Liver (tissue), 3 donors: ENCODE measurements around the gene AFDN.

Source experiments
- ATF3 ChIP-seq: IDR thresholded peaks from 2 replicates; pipeline ENCODE4 v1.6.1; 2016; ENCODE audit warnings: antibody characterized with exemption
- FOXA1 ChIP-seq: IDR thresholded peaks from 2 replicates; pipeline ENCODE4 v1.6.1; 2016; ENCODE audit warnings: antibody characterized with exemption
- GABPA ChIP-seq, 2 donors: IDR thresholded peaks in 1 of 2; conservative IDR thresholded peaks in 1 of 2; 2 replicates each; pipeline ENCODE4 v1.6.1; 2016; ENCODE audit warnings: antibody characterized with exemption in 2 of 2, mild to moderate bottlenecking in 1 of 2, moderate library complexity in 1 of 2
- HNF4G ChIP-seq: IDR thresholded peaks from 2 replicates; pipeline ENCODE4 v1.6.1; 2016; ENCODE audit warnings: antibody characterized with exemption
- JUND ChIP-seq, 2 donors: IDR thresholded peaks; 2 replicates each; pipeline ENCODE4 v1.6.1; 2016; ENCODE audit warnings: antibody characterized with exemption in 2 of 2
- RAD21 ChIP-seq, 2 donors: IDR thresholded peaks; 2 replicates each; pipeline ENCODE4 v1.6.1; 2016; ENCODE audit warnings: antibody characterized with exemption in 2 of 2, mild to moderate bottlenecking in 2 of 2
- SP1 ChIP-seq: IDR thresholded peaks from 2 replicates; pipeline ENCODE4 v1.6.1; 2018; ENCODE audit warnings: antibody characterized with exemption, mild to moderate bottlenecking
- YY1 ChIP-seq: IDR thresholded peaks from 2 replicates; pipeline ENCODE4 v1.6.1; 2016; ENCODE audit warnings: antibody characterized with exemption, mild to moderate bottlenecking
- TF ChIP-seq, protein P1 (sequence below): IDR thresholded peaks from 2 replicates; pipeline ENCODE4 v1.6.1; 2016; ENCODE audit warnings: antibody characterized with exemption
- TF ChIP-seq, protein P2 (sequence below): fragments of 150-350 bp; IDR thresholded peaks from 2 replicates; pipeline ENCODE4 v1.5.1; 2017; ENCODE audit warnings: improper control_type of control experiment, low read depth, low read length; ENCODE audit not compliant: missing input control
- donor health status: healthy.
- donor health status: healthy.

GRCh38 chr6:167778497-167779128, 48.1 kb upstream of the AFDN start:
- TF ChIP-seq, protein P1, sequence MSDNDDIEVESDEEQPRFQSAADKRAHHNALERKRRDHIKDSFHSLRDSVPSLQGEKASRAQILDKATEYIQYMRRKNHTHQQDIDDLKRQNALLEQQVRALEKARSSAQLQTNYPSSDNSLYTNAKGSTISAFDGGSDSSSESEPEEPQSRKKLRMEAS, result no peak
- TF ChIP-seq, protein P2, sequence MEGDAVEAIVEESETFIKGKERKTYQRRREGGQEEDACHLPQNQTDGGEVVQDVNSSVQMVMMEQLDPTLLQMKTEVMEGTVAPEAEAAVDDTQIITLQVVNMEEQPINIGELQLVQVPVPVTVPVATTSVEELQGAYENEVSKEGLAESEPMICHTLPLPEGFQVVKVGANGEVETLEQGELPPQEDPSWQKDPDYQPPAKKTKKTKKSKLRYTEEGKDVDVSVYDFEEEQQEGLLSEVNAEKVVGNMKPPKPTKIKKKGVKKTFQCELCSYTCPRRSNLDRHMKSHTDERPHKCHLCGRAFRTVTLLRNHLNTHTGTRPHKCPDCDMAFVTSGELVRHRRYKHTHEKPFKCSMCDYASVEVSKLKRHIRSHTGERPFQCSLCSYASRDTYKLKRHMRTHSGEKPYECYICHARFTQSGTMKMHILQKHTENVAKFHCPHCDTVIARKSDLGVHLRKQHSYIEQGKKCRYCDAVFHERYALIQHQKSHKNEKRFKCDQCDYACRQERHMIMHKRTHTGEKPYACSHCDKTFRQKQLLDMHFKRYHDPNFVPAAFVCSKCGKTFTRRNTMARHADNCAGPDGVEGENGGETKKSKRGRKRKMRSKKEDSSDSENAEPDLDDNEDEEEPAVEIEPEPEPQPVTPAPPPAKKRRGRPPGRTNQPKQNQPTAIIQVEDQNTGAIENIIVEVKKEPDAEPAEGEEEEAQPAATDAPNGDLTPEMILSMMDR, result no peak
- TF ChIP-seq GABPA (IDR thresholded peaks at IDR 0.05 in 1 of 2, conservative IDR thresholded peaks at IDR 0.05 in 1 of 2) (no peak), JUND (IDR thresholded peaks at IDR 0.05) (no peak), ATF3 (no peak), HNF4G (no peak), FOXA1 (no peak), YY1 (no peak), SP1 (no peak), RAD21 (IDR thresholded peaks at IDR 0.05) (no peak)
